Ascending aorta (tissue), 2 donors: ENCODE results near the gene OGDH. TPM values are rescaled to one million over a fixed set of nuclear protein-coding genes. Genes with fewer than 3 reads are reported as not detected.
A peak's percentile ranks its signal among the peaks of the same experiment; 100 is the strongest.

Source experiments
- DNase-seq, 2 donors: peaks; one replicate each; pipeline ENCODE4 v3.0.0-alpha.2; 2019; ENCODE audit warnings: low spot score in 2 of 2
- H3K27ac ChIP-seq, 2 donors: fragments of 200-600 bp; sonication (generic); one replicate each; pipeline ENCODE4 v1.5.1; 2016 to 2017; ENCODE audit warnings: mild to moderate bottlenecking in 1 of 2
- H3K27me3 ChIP-seq: fragments of 200-600 bp; sonication (generic); one replicate; pipeline ENCODE4 v1.5.1; 2017
- H3K36me3 ChIP-seq, 2 donors: fragments of 200-600 bp; sonication (generic); one replicate each; pipeline ENCODE4 v1.5.1; 2016
- H3K4me1 ChIP-seq, 2 donors: fragments of 200-600 bp; sonication (generic); one replicate each; pipeline ENCODE4 v1.5.1; 2016 to 2017; ENCODE audit warnings: mild to moderate bottlenecking in 1 of 2
- H3K4me3 ChIP-seq, 2 donors: fragments of 200-600 bp; sonication (generic); one replicate each; pipeline ENCODE4 v1.5.1; 2016 to 2017; ENCODE audit warnings: mild to moderate bottlenecking in 1 of 2
- H3K9me3 ChIP-seq, 2 donors: fragments of 200-600 bp; sonication (generic); one replicate each; pipeline ENCODE4 v1.5.1; 2016
- CTCF ChIP-seq, 3 experiments: fragments of 200-600 bp in 2 of 3; fragments of 450-650 bp in 1 of 3; sonication (generic) in 2 of 3; IDR thresholded peaks; one replicate each; pipeline ENCODE4 v1.5.1; 2016 to 2019; ENCODE audit warnings: antibody characterized with exemption in 3 of 3, mild to moderate bottlenecking in 1 of 3, moderate library complexity in 1 of 3
- intact Hi-C: fragments of 100-400 bp; cut with DNase I; formaldehyde crosslinking; loops from one replicate; pipeline ENCODE4 v1.15.1; 2023
- total RNA-seq: library from RNA; depleted of rRNA; stranded (reverse); fragments of >200 nt; gene quantifications from one replicate; pipeline ENCODE4 v1.1.0, GENCODE V29; 2016

Gene OGDH
- total RNA-seq, 1 donor from 2014 or later = 117 TPM

GRCh38 chr7:44757311-44757710 is 150.9 kb downstream of the OGDH start:
- Histone ChIP-seq H3K27me3 (no peaks in the 10 kb centered on the region), H3K4me3 (no peak overlapping the region), H3K4me1 (peaks cover 0 to 20% of the 10 kb centered on the region in 2 donors), H3K36me3 (peaks cover 49 to 57% of the 10 kb centered on the region in 2 donors), H3K9me3 (no peaks in the 10 kb centered on the region), H3K27ac (peak overlapping the region in 1 of 2 donors; percentile 2)
- intact Hi-C loops = no loop called here
- DNase-seq = no peak
- no peak for TF ChIP-seq CTCF (IDR thresholded peaks at IDR 0.05)

GRCh38 chr7:44757739-44758138 is 151.3 kb downstream of the OGDH start:
- H3K4me3 ChIP-seq = no peak overlapping the region
- no peak for DNase-seq
- intact Hi-C loops = no loop called here
- no peaks in the 10 kb centered on the region for H3K27me3 ChIP-seq
- H3K36me3 ChIP-seq = peaks cover 53 to 60% of the 10 kb centered on the region in 2 donors
- no peak for TF ChIP-seq CTCF (IDR thresholded peaks at IDR 0.05)
- H3K9me3 ChIP-seq = no peaks in the 10 kb centered on the region
- peaks cover 0 to 20% of the 10 kb centered on the region in 2 donors for H3K4me1 ChIP-seq
- peak overlapping the region in 1 of 2 donors; percentile 2 for H3K27ac ChIP-seq

Other genes with a start within 250 kb of the OGDH start
- gene NUDCD3, start 116.0 kb upstream of the OGDH start, total RNA-seq = 39.3 TPM
- gene NPC1L1, start 65.3 kb upstream of the OGDH start, total RNA-seq = not detected
- gene DDX56, start 32.7 kb upstream of the OGDH start, total RNA-seq = 51.0 TPM
- gene TMED4, start 24.4 kb upstream of the OGDH start, total RNA-seq = 69.1 TPM
- 75.5 TPM for gene ZMIZ2, start 142.2 kb downstream of the OGDH start, total RNA-seq
- gene PPIA, start 190.1 kb downstream of the OGDH start, total RNA-seq = 945 TPM
- gene H2AZ2, start 241.5 kb downstream of the OGDH start, total RNA-seq = 128 TPM